Mucosa of stomach (tissue), 1 donor: ENCODE measurements around the gene PIP5KL1.

Source experiments
- H3K27me3 ChIP-seq: one replicate; pipeline ENCODE4 v1.7.0; 2013; ENCODE audit warnings: mild to moderate bottlenecking, low read length; ENCODE audit not compliant: control insufficient read depth, insufficient read depth
- H3K36me3 ChIP-seq: one replicate; pipeline ENCODE4 v1.7.0; 2013; ENCODE audit warnings: low read length; ENCODE audit not compliant: control insufficient read depth, insufficient read depth
- H3K4me1 ChIP-seq: one replicate; pipeline ENCODE4 v1.7.0; 2013; ENCODE audit warnings: mild to moderate bottlenecking, low read length; ENCODE audit not compliant: control insufficient read depth, insufficient read depth
- H3K4me3 ChIP-seq: one replicate; pipeline ENCODE4 v1.7.0; 2013; ENCODE audit warnings: low read length
- H3K9ac ChIP-seq: one replicate; pipeline ENCODE4 v1.7.0; 2013; ENCODE audit warnings: mild to moderate bottlenecking, low read length, moderate library complexity
- H3K9me3 ChIP-seq: one replicate; pipeline ENCODE4 v1.7.0; 2013; ENCODE audit warnings: mild to moderate bottlenecking, low read length, moderate library complexity; ENCODE audit not compliant: control insufficient read depth
- donor health status: Pancreatic carcinoma.

Gene PIP5KL1

GRCh38 chr9:127898433-127899127 is 32.0 kb downstream of the PIP5KL1 start:
- H3K9ac ChIP-seq = peak overlapping the region; percentile 70
- H3K4me3 ChIP-seq = peak overlapping the region; percentile 25
- H3K4me1 ChIP-seq = peaks cover 14% of the 10 kb centered on the region
- H3K36me3 ChIP-seq = peaks cover 12% of the 10 kb centered on the region
- H3K9me3 ChIP-seq = no peaks in the 10 kb centered on the region
- H3K27me3 ChIP-seq = no peaks in the 10 kb centered on the region

GRCh38 chr9:127897193-127897692 is 33.3 kb downstream of the PIP5KL1 start:
- no peak overlapping the region for H3K9ac ChIP-seq
- H3K9me3 ChIP-seq = no peaks in the 10 kb centered on the region
- peaks cover 10% of the 10 kb centered on the region for H3K4me1 ChIP-seq
- H3K27me3 ChIP-seq = no peaks in the 10 kb centered on the region
- H3K36me3 ChIP-seq = peaks cover 20% of the 10 kb centered on the region
- H3K4me3 ChIP-seq = no peak overlapping the region

DNA sequence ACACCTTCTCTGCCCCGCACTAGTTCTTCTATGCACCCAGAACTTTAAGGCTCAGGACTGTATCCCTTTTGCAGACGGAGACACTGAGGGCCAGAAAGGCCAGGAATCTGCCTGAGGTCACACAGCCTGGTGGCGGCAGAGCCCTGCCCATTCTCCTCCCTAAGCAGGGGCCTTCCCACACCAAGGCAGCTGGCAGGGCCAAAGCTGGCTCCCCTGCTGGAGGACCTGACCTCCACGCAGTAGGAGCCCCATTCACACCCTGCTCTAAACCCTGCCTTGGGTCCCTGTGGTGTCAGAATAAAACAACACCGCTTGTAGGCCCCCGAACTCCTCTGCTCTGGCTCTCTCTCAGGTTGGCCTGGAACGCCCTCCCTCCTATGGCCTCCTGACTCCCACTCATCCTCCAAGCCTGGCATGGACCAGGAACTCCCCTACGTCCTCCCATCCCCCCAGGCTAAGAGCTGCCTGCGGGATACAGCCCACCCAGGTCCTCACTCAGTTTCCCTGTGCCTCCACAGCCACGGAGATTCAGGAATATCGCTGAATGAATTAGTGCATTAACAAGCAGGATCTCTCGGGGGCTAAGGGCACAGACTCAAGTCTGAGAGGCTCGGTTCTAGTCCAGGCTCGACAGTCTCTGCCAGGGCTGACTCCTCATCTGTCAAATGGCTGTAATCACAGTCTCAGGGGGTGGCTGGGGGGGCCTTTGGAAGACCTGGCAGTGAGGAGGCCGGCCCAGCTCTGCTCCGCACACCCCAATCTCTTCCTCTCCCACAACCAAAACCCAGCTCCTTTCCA is 34.0 kb downstream of the PIP5KL1 start:
- Histone ChIP-seq H3K9ac (no peak overlapping the region), H3K27me3 (no peaks in the 10 kb centered on the region), H3K4me3 (no peak overlapping the region), H3K4me1 (peaks cover 10% of the 10 kb centered on the region), H3K36me3 (peaks cover 20% of the 10 kb centered on the region), H3K9me3 (no peaks in the 10 kb centered on the region)

- Histone ChIP-seq H3K9ac (no peak overlapping the region), H3K36me3 (peaks cover 20% of the 10 kb centered on the region), H3K4me3 (no peak overlapping the region), H3K27me3 (no peaks in the 10 kb centered on the region), H3K4me1 (peaks cover 10% of the 10 kb centered on the region), H3K9me3 (no peaks in the 10 kb centered on the region)
These were observed 34.8 kb downstream of the PIP5KL1 start for GRCh38 chr9:127895811-127896210.

DNA sequence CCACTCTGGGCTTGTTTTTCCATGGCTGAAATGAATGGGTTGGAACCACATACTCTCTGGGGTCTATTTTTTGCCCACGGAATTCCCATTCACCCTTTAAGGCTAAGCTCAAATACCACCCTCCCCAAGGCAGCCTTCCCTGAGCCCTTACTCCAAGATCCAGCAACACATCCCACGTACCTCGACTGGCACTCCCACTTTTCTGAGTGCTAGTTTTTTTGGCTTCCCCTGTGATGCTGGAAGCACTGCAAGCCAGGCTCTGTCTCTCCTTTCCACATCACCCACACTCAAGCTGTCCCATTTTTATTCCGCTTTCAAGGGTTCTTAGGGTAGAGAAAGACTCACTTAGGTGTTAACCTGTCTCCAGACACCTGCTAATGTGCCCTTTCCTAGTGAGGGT is 37.2 kb downstream of the PIP5KL1 start:
- no peaks in the 10 kb centered on the region for H3K27me3 ChIP-seq
- peaks cover 25% of the 10 kb centered on the region for H3K36me3 ChIP-seq
- H3K9ac ChIP-seq = no peak overlapping the region
- H3K4me3 ChIP-seq = no peak overlapping the region
- H3K4me1 ChIP-seq = no peaks in the 10 kb centered on the region
- no peaks in the 10 kb centered on the region for H3K9me3 ChIP-seq

DNA sequence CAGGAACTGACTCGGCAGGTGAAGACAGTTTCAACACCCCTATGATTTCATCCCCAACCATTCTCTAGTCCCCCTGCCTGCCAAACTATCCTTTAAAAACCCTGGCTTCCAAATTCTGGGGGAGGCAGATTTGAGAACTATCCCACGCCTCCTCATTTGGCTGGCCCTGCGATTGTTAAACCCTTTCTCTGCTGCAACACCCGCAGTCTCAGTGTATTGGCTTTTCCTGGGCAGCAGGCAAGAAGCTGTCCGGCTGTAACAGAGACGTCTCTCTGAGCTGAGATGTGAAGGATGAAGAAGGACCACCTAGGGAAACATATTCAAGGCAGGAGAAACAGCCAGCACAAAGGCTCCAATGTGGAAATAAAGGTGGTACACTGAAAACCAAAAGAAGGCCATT is 37.7 kb downstream of the PIP5KL1 start:
- no peaks in the 10 kb centered on the region for H3K4me1 ChIP-seq
- no peaks in the 10 kb centered on the region for H3K9me3 ChIP-seq
- H3K27me3 ChIP-seq = no peaks in the 10 kb centered on the region
- H3K4me3 ChIP-seq = no peak overlapping the region
- H3K36me3 ChIP-seq = peaks cover 25% of the 10 kb centered on the region
- H3K9ac ChIP-seq = no peak overlapping the region

GRCh38 chr9:127890053-127890452 is 40.5 kb downstream of the PIP5KL1 start:
- Histone ChIP-seq H3K9me3 (no peaks in the 10 kb centered on the region), H3K4me3 (no peak overlapping the region), H3K36me3 (peaks cover 24% of the 10 kb centered on the region), H3K27me3 (no peaks in the 10 kb centered on the region), H3K4me1 (peaks cover 6% of the 10 kb centered on the region), H3K9ac (no peak overlapping the region)

- Histone ChIP-seq H3K36me3 (peaks cover 5% of the 10 kb centered on the region), H3K9me3 (no peaks in the 10 kb centered on the region), H3K4me3 (no peak overlapping the region), H3K27me3 (no peaks in the 10 kb centered on the region), H3K4me1 (peaks cover 18% of the 10 kb centered on the region), H3K9ac (no peak overlapping the region)
These were observed 42.8 kb downstream of the PIP5KL1 start for GRCh38 chr9:127887792-127888191.

GRCh38 chr9:127886401-127886972 is 44.1 kb downstream of the PIP5KL1 start:
- peaks cover 18% of the 10 kb centered on the region for H3K4me1 ChIP-seq
- H3K4me3 ChIP-seq = no peak overlapping the region
- H3K36me3 ChIP-seq = peaks cover 4% of the 10 kb centered on the region
- no peaks in the 10 kb centered on the region for H3K9me3 ChIP-seq
- no peaks in the 10 kb centered on the region for H3K27me3 ChIP-seq
- no peak overlapping the region for H3K9ac ChIP-seq

DNA sequence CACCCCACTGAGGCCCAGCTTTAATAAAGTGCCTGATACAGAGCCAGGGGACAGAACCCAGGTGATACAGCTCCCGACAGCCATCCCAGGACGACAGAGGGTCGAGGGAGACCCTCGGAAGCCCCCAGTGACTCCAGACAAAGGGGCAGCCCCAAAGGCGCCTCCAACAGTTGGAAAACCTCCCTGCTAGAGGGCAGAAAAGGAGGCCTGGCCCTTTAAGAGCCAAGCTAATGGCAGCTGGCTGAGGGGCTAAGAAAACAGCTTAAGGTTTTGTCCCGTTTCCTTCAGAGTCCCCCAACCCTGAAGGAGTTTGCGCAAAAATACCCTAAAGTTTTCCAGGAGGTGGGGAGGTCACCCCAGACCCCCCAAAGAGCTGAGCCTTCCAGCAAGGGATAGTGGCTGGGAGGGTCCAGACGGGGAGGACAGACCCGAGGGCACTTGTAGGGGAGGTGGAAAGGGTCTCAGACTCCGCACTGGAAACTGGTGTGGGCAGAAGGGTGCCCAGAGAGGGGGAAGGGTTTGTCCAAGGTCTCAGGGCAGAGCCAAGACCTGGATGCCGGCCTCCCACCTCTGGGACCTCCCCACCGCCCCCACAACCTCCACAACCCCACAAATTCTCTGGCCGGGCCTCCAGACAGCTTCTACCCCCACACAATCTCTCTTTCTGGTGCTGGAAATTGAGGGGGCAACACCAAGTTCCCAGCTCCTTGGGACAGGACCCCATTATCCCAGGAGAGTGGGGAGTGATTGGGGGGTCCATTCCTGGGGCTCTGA is 44.9 kb downstream of the PIP5KL1 start:
- H3K9ac ChIP-seq = no peak overlapping the region
- no peaks in the 10 kb centered on the region for H3K27me3 ChIP-seq
- peaks cover 18% of the 10 kb centered on the region for H3K4me1 ChIP-seq
- no peaks in the 10 kb centered on the region for H3K9me3 ChIP-seq
- H3K4me3 ChIP-seq = no peak overlapping the region
- H3K36me3 ChIP-seq = peaks cover 4% of the 10 kb centered on the region

DNA sequence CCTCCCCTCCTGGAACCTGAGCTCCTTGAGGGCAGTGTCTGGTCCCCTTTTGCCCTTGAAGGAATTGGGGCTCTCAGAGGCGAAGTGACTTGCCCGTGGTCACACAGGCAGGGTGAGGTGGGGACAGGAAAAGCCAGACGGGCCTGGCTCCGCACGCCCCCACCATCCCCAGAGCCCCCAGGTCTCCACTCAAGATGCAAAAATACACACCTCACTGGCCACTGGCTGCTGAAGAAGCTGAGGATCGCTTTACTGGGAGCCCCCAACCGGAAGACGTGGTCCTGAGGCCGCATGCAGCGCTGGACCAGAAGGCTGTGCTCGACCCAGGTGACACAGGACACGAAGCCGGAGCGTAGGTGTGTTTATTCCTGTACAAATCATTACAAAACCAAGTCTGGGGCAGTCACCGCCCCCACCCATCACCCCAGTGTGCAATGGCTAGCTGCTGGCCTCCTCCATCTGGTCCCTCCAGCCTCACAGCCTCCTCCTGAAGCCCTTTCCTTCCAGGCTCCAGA is 45.5 kb downstream of the PIP5KL1 start:
- Histone ChIP-seq H3K9me3 (no peaks in the 10 kb centered on the region), H3K27me3 (no peaks in the 10 kb centered on the region), H3K9ac (no peak overlapping the region), H3K36me3 (peaks cover 2% of the 10 kb centered on the region), H3K4me3 (no peak overlapping the region), H3K4me1 (peaks cover 18% of the 10 kb centered on the region)
